ENCODE data around the gene MINDY2. TPM values are rescaled to one million over a fixed set of nuclear protein-coding genes. Genes with fewer than 3 reads are reported as not detected.
"Not testable (repeated sequence)": the region's sequence is repeated elsewhere in the genome, so short reads cannot be mapped to it uniquely, and the experiment has no call there.

MINDY2 gene
- total RNA-seq, 2 donors from 2014 or later, result 26.6 to 32.5 TPM

DNA sequence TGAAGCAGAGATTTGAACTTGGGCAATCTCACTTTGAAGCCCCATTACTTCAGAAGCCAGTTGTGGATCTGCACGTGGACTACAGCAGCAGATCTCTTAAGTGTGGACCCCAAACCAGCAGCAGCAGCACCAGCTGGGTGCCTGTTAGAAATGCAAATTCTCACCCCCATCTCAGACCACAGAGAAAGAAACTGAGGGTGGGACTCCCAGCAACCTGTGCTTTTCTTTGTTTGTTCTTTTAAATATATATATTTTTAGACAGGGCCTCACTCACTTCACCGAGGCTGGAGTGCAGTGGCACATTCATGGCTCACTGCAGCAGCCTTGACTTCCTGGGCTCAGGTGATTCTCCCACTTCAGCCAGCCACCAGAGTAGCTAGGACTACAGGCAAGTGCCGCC, 109.2 kb downstream of the MINDY2 start:
- no peaks in the 10 kb centered on the region for H3K4me1 ChIP-seq (ENCODE audit: control insufficient read depth, insufficient read depth, low read length)
- TF ChIP-seq, protein P1, sequence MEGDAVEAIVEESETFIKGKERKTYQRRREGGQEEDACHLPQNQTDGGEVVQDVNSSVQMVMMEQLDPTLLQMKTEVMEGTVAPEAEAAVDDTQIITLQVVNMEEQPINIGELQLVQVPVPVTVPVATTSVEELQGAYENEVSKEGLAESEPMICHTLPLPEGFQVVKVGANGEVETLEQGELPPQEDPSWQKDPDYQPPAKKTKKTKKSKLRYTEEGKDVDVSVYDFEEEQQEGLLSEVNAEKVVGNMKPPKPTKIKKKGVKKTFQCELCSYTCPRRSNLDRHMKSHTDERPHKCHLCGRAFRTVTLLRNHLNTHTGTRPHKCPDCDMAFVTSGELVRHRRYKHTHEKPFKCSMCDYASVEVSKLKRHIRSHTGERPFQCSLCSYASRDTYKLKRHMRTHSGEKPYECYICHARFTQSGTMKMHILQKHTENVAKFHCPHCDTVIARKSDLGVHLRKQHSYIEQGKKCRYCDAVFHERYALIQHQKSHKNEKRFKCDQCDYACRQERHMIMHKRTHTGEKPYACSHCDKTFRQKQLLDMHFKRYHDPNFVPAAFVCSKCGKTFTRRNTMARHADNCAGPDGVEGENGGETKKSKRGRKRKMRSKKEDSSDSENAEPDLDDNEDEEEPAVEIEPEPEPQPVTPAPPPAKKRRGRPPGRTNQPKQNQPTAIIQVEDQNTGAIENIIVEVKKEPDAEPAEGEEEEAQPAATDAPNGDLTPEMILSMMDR (conservative IDR thresholded peaks at IDR 0.05), result no peak
- H3K9me3 ChIP-seq (ENCODE audit: control insufficient read depth, low read length), result no peaks in the 10 kb centered on the region
- 85 to 96% methylated on average over 2 to 3 of the region's 3 CpGs for WGBS, 2 experiments (ENCODE audit: insufficient coverage in 1 of 2, insufficient read length in 1 of 2)
- Mint-ChIP-seq H3K9me3 (no peaks in the 10 kb centered on the region), H3K27ac (peak overlapping the region; percentile 59), H3K36me3 (ENCODE audit: low read depth) (peaks cover 73% of the 10 kb centered on the region), H3K4me1 (peaks cover 9% of the 10 kb centered on the region), H3K27me3 (ENCODE audit: insufficient read depth) (no peaks in the 10 kb centered on the region), H3K4me3 (no peak overlapping the region)
- no peak overlapping the region for H3K27ac ChIP-seq (ENCODE audit: low read depth, low read length)
- no peaks in the 10 kb centered on the region for H3K27me3 ChIP-seq (ENCODE audit: control insufficient read depth, insufficient read depth, low read length, poor library complexity, severe bottlenecking)
- DNase-seq, result no peak
- peaks cover 80% of the 10 kb centered on the region for H3K36me3 ChIP-seq (ENCODE audit: control insufficient read depth, insufficient read depth, low read length)
- H3K9ac ChIP-seq (ENCODE audit: extremely low read depth, low read length, poor library complexity, severe bottlenecking), result no peak overlapping the region
- no peak overlapping the region for H3K4me3 ChIP-seq (ENCODE audit: low read length)

DNA sequence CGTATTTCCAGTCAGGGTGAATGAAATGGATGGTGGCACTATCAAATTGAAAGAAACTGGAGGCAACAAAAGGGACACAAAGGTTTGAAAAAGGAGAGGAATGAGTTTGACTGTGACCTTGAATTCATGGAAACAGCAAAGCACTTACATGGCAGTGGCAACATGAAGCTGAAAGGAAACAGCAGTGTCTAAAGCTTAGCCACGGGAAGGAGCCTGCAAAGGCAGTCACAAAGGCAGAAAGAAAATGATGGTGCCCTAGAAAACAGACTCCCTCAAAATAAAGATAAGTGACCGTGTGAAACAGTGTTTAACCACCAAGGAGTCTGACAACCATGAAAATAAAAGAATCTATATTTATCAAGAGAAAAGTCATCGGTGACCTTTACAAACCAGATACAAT, 111.1 kb downstream of the MINDY2 start:
- no peak overlapping the region for H3K27ac ChIP-seq (ENCODE audit: low read depth, low read length)
- Mint-ChIP-seq H3K4me1 (peaks cover under 1% of the 10 kb centered on the region), H3K27ac (no peak overlapping the region), H3K27me3 (ENCODE audit: insufficient read depth) (no peaks in the 10 kb centered on the region), H3K9me3 (no peaks in the 10 kb centered on the region), H3K4me3 (no peak overlapping the region), H3K36me3 (ENCODE audit: low read depth) (peaks cover 82% of the 10 kb centered on the region)
- no peak overlapping the region for H3K4me3 ChIP-seq (ENCODE audit: low read length)
- H3K9ac ChIP-seq (ENCODE audit: extremely low read depth, low read length, poor library complexity, severe bottlenecking), result no peak overlapping the region
- H3K27me3 ChIP-seq (ENCODE audit: control insufficient read depth, insufficient read depth, low read length, poor library complexity, severe bottlenecking), result no peaks in the 10 kb centered on the region
- no peak for DNase-seq
- no peaks in the 10 kb centered on the region for H3K9me3 ChIP-seq (ENCODE audit: control insufficient read depth, low read length)
- 94 to 96% methylated on average over 3 to 4 of the region's 4 CpGs for WGBS, 2 experiments (ENCODE audit: insufficient coverage in 1 of 2, insufficient read length in 1 of 2)
- no peaks in the 10 kb centered on the region for H3K4me1 ChIP-seq (ENCODE audit: control insufficient read depth, insufficient read depth, low read length)
- peaks cover 93% of the 10 kb centered on the region for H3K36me3 ChIP-seq (ENCODE audit: control insufficient read depth, insufficient read depth, low read length)
- TF ChIP-seq, protein P1 (conservative IDR thresholded peaks at IDR 0.05), result no peak

DNA sequence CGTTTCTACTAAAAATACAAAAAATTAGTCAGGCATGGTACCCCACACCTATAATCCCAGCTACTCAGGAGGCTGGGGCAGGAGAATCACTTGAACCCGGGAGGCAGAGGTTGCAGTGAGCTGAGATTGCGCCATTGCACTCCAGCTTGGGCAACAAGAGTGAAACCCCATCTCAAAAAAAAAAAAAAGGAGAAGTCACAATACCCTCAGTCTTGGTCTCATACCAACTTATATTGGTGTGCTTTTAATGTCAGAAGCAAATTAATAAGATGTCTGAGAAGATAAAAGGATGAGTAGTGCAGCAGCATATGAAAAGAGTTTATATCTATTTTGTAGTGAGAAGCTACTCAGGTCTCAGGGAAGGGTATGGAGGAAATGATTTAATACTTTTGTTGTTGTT, 112.8 kb downstream of the MINDY2 start:
- not testable (repeated sequence) for H3K27ac Mint-ChIP-seq; H3K9me3 Mint-ChIP-seq; H3K9me3 ChIP-seq (ENCODE audit: control insufficient read depth, low read length); H3K4me1 ChIP-seq (ENCODE audit: control insufficient read depth, insufficient read depth, low read length); H3K4me3 ChIP-seq (ENCODE audit: low read length); H3K27me3 Mint-ChIP-seq (ENCODE audit: insufficient read depth); H3K27me3 ChIP-seq (ENCODE audit: control insufficient read depth, insufficient read depth, low read length, poor library complexity, severe bottlenecking); H3K27ac ChIP-seq (ENCODE audit: low read depth, low read length); H3K4me3 Mint-ChIP-seq; DNase-seq; H3K9ac ChIP-seq (ENCODE audit: extremely low read depth, low read length, poor library complexity, severe bottlenecking)
- Mint-ChIP-seq H3K36me3 (ENCODE audit: low read depth) (peaks cover 84% of the 10 kb centered on the region), H3K4me1 (peaks cover 12% of the 10 kb centered on the region)
- H3K36me3 ChIP-seq (ENCODE audit: control insufficient read depth, insufficient read depth, low read length), result peaks cover 93% of the 10 kb centered on the region
- WGBS, 2 experiments (ENCODE audit: insufficient coverage in 1 of 2, insufficient read length in 1 of 2), result 88 to 96% methylated on average over 1 to 3 of the region's 3 CpGs

DNA sequence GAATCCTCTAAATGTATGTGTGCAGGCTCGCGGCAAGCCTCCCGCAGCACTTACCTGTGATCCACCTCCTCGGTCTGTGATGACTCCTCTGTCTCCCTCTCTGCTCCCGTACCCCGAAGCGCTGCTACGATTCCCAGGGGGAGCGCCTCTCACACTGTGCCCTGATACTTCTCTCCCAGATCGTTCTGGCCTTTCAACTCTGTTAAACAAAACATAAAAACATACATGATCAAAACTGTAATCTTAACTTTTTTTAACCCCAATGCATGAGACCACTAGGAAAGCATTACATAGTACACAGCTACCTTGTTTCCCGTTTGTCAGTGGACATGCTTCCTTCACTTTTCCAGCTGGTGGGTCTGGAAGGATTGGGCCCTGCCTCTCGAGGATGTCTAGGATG, 115.8 kb downstream of the MINDY2 start:
- no peaks in the 10 kb centered on the region for H3K9me3 Mint-ChIP-seq
- TF ChIP-seq, protein P1 (conservative IDR thresholded peaks at IDR 0.05), result no peak
- no peak overlapping the region for H3K4me3 Mint-ChIP-seq
- Histone ChIP-seq H3K36me3 (ENCODE audit: control insufficient read depth, insufficient read depth, low read length) (peaks cover 93% of the 10 kb centered on the region), H3K27ac (ENCODE audit: low read depth, low read length) (no peak overlapping the region), H3K4me3 (ENCODE audit: low read length) (no peak overlapping the region), H3K4me1 (ENCODE audit: control insufficient read depth, insufficient read depth, low read length) (peaks cover 7% of the 10 kb centered on the region), H3K9me3 (ENCODE audit: control insufficient read depth, low read length) (no peaks in the 10 kb centered on the region), H3K27me3 (ENCODE audit: control insufficient read depth, insufficient read depth, low read length, poor library complexity, severe bottlenecking) (no peaks in the 10 kb centered on the region), H3K9ac (ENCODE audit: extremely low read depth, low read length, poor library complexity, severe bottlenecking) (no peak overlapping the region)
- H3K4me1 Mint-ChIP-seq, result peaks cover 12% of the 10 kb centered on the region
- DNase-seq, result no peak
- H3K36me3 Mint-ChIP-seq (ENCODE audit: low read depth), result peaks cover 79% of the 10 kb centered on the region
- H3K27ac Mint-ChIP-seq, result no peak overlapping the region
- WGBS, 2 experiments (ENCODE audit: insufficient coverage in 1 of 2, insufficient read length in 1 of 2), result 94 to 98% methylated on average over 10 to 12 of the region's 12 CpGs
- H3K27me3 Mint-ChIP-seq (ENCODE audit: insufficient read depth), result no peaks in the 10 kb centered on the region
